Esophagus muscularis mucosa (tissue), 4 donors: Measurements from ENCODE around the gene RIOK2. TPM values are rescaled to one million over a fixed set of nuclear protein-coding genes. Genes with fewer than 3 reads are reported as not detected.

Experiments used
- DNase-seq: peaks from one replicate; pipeline ENCODE4 v3.0.0-alpha.2; 2017; ENCODE audit errors: extremely low spot score
- H3K27ac ChIP-seq, 4 donors: fragments of 200-600 bp; sonication (generic); replicated peaks in 1 of 4; 1 replicate in 3 of 4; 2 replicates in 1 of 4; pipeline ENCODE4 v1.5.1; 2016 to 2019; ENCODE audit warnings: mild to moderate bottlenecking in 1 of 4
- H3K27me3 ChIP-seq, 4 donors: fragments of 200-600 bp; sonication (generic); one replicate each; pipeline versions ENCODE4 v1.5.1 to v1.6.0; 2016 to 2019
- H3K36me3 ChIP-seq, 4 donors: fragments of 200-600 bp; sonication (generic); one replicate each; pipeline ENCODE4 v1.5.1; 2016 to 2019
- H3K4me1 ChIP-seq, 4 donors: fragments of 200-600 bp; sonication (generic); one replicate each; pipeline ENCODE4 v1.5.1; 2016 to 2019
- H3K4me3 ChIP-seq, 4 donors: fragments of 200-600 bp; sonication (generic); 1 replicate in 2 of 4; 2 replicates in 2 of 4; pipeline ENCODE4 v1.5.1; 2016 to 2019; ENCODE audit warnings: mild to moderate bottlenecking in 4 of 4, moderate library complexity in 1 of 4
- H3K9me3 ChIP-seq, 4 donors: fragments of 200-600 bp; sonication (generic); 1 replicate in 3 of 4; 2 replicates in 1 of 4; pipeline ENCODE4 v1.5.1; 2016 to 2019
- EP300 ChIP-seq: sonication (generic); formaldehyde crosslinking; IDR thresholded peaks from one replicate; pipeline ENCODE4 v1.6.1; 2017; ENCODE audit warnings: antibody characterized with exemption
- POLR2A ChIP-seq: fragments of 450-650 bp; IDR thresholded peaks from one replicate; pipeline ENCODE4 v1.6.1; 2017; ENCODE audit warnings: antibody characterized with exemption, moderate library complexity, mild to moderate bottlenecking, low read depth
- POLR2AphosphoS5 ChIP-seq, 2 donors: sonication (generic); formaldehyde crosslinking; IDR thresholded peaks; one replicate each; pipeline ENCODE4 v1.6.1; 2017; ENCODE audit warnings: antibody characterized with exemption in 2 of 2
- WGBS: methylation state at CpG from one replicate; pipeline ENCODE4 v1.1.5; 2018; 5-methylcytosine and 5-hydroxymethylcytosine counted together
- intact Hi-C: fragments of 100-400 bp; cut with DNase I; formaldehyde crosslinking; loops from one replicate; pipeline ENCODE4 v1.15.1; 2023
- total RNA-seq, 4 donors: library from RNA; depleted of rRNA; stranded (reverse); fragments of >200 nt; gene quantifications; one replicate each; pipeline versions ENCODE4 v1.1.0 to v1.2.1, GENCODE V29; 2016
- TF ChIP-seq, protein P1 (sequence below), 3 experiments: fragments of 200-600 bp in 2 of 3; fragments of 450-650 bp in 1 of 3; sonication (generic) in 2 of 3; IDR thresholded peaks; one replicate each; pipeline ENCODE4 v1.5.1; 2017 to 2019; ENCODE audit warnings: antibody characterized with exemption in 3 of 3, mild to moderate bottlenecking in 2 of 3, moderate library complexity in 1 of 3

RIOK2 gene
- total RNA-seq, 4 donors from 2014 or later, result 9.4 to 28.8 (median 18.7) TPM

DNA sequence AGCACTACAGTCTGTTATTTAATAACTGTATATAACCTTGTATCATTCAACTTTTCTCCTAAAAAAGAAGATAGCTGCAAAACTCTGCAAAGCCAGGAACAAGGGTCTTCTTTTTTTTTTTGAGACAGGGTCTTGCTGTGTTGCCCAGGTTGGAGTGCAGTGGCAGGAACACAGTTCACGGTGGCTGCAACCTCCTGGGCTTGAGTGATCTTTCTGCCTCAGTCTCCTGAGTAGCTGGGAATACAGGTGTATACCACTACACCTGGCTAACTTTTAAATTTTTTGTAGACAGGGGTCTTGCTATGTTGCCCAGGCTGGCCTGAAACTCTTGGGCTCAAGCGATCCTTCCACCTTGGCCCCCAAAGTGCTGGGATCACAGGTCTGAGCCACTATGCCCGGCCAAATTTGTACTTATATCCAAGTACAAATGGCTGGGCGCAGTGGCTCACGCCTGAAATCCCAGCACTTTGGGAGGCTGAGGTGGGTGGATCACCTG lies 19.2 kb downstream of the RIOK2 start:
- Histone ChIP-seq H3K27ac (no peak overlapping the region), H3K4me1 (peaks cover 0 to 20% (median 0%) of the 10 kb centered on the region in 4 donors), H3K27me3 (no peaks in the 10 kb centered on the region), H3K36me3 (peaks cover 13 to 84% (median 54%) of the 10 kb centered on the region in 4 donors), H3K4me3 (no peak overlapping the region), H3K9me3 (no peaks in the 10 kb centered on the region)
- TF ChIP-seq, protein P1, sequence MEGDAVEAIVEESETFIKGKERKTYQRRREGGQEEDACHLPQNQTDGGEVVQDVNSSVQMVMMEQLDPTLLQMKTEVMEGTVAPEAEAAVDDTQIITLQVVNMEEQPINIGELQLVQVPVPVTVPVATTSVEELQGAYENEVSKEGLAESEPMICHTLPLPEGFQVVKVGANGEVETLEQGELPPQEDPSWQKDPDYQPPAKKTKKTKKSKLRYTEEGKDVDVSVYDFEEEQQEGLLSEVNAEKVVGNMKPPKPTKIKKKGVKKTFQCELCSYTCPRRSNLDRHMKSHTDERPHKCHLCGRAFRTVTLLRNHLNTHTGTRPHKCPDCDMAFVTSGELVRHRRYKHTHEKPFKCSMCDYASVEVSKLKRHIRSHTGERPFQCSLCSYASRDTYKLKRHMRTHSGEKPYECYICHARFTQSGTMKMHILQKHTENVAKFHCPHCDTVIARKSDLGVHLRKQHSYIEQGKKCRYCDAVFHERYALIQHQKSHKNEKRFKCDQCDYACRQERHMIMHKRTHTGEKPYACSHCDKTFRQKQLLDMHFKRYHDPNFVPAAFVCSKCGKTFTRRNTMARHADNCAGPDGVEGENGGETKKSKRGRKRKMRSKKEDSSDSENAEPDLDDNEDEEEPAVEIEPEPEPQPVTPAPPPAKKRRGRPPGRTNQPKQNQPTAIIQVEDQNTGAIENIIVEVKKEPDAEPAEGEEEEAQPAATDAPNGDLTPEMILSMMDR (IDR thresholded peaks at IDR 0.05), result no peak
- no peak for TF ChIP-seq EP300
- TF ChIP-seq POLR2A, result no peak
- TF ChIP-seq POLR2AphosphoS5 (IDR thresholded peaks at IDR 0.05), result no peak
- no peak for DNase-seq
- 95% methylated on average over 5 of the region's 5 CpGs for WGBS
- intact Hi-C loops, result loop anchor here (2.0 to 10.0 kb wide), 6 partner anchors 167 to 819 kb away; partner anchors contain the start of gene LNPEP

DNA sequence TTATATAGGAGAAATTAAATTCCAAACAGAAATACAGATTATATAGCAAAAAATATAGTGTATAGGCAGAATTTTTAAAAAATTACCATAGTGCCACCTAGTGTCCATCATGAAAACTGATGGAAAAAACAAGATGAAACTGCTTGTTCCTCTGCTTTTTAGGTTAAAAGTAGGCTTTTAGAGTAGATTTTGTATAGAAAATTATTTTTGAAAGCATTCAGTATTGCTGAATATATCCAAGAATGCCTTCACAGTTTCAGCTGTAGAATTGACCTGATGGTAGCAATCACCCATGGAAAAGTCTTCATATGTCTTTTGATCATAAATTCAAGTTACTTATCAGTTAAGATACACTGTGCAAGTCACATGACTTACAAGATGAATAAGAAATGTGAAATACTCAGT lies 19.7 kb downstream of the RIOK2 start:
- DNase-seq, result no peak
- Histone ChIP-seq H3K4me3 (no peak overlapping the region), H3K4me1 (peaks cover 0 to 20% (median 0%) of the 10 kb centered on the region in 4 donors), H3K27me3 (no peaks in the 10 kb centered on the region), H3K9me3 (no peaks in the 10 kb centered on the region), H3K36me3 (peaks cover 13 to 79% (median 51%) of the 10 kb centered on the region in 4 donors), H3K27ac (no peak overlapping the region)
- TF ChIP-seq, protein P1 (IDR thresholded peaks at IDR 0.05), result peak; percentile 41 to 66 (median 66)
- TF ChIP-seq POLR2A, result no peak
- TF ChIP-seq POLR2AphosphoS5 (IDR thresholded peaks at IDR 0.05), result no peak
- TF ChIP-seq EP300, result no peak
- intact Hi-C loops, result loop anchor here (2.0 to 10.0 kb wide), 5 partner anchors 166 to 819 kb away; partner anchors contain the start of gene LNPEP

DNA sequence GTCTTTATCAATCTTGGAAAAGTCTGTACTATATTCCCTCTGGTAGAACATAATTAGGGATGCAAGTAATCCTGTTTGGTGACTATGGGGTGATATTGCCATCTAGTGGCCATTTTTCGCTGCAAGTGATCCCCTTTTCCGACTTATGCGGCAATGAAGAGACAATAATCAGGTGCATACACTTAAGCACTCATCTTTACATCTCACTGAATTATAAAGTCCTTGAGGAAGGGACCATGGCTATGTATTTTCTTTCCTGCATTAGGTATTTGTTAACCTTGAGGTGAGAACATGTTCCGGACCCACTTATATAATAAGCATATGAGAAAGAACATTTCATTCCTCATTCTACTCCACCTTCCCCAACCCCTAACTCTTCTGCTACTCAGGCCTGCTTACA lies 21.0 kb downstream of the RIOK2 start:
- Histone ChIP-seq H3K4me1 (peaks cover 0 to 12% (median 0%) of the 10 kb centered on the region in 4 donors), H3K27ac (no peak overlapping the region), H3K9me3 (peaks cover 0 to 8% (median 0%) of the 10 kb centered on the region in 4 donors), H3K36me3 (peaks cover 3 to 66% (median 40%) of the 10 kb centered on the region in 4 donors), H3K27me3 (no peaks in the 10 kb centered on the region), H3K4me3 (no peak overlapping the region)
- TF ChIP-seq, protein P1 (IDR thresholded peaks at IDR 0.05), result peak; percentile 81 to 88 (median 82)
- no peak for TF ChIP-seq POLR2AphosphoS5 (IDR thresholded peaks at IDR 0.05)
- intact Hi-C loops, result loop anchor here (2.0 to 10.0 kb wide), 5 partner anchors 165 to 817 kb away; partner anchors contain the start of gene LNPEP
- WGBS, result 25% methylated on average over 4 of the region's 4 CpGs
- no peak for DNase-seq

DNA sequence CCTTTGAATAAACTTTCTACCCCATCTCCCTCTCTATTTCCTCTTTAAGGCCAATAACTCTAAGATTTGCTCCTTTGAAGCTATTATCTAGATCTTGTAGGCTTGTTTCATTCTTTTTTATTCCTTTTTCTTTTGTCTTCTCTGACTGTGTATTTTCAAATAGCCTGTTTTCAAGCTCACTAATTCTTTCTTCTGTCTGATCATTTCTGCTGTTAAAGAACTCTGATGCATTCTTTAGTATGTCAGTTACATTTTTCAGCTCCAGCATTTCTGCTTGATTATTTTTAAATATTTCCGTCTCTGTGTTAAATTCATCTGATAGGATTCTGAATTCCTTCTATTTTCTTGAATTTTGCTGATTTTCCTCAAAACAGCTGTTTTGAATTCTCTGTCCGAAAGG lies 25.4 kb downstream of the RIOK2 start:
- H3K36me3 ChIP-seq, result peaks cover 0 to 33% (median 17%) of the 10 kb centered on the region in 4 donors
- TF ChIP-seq EP300, result no peak
- TF ChIP-seq POLR2AphosphoS5 (IDR thresholded peaks at IDR 0.05), result no peak
- TF ChIP-seq POLR2A, result no peak
- TF ChIP-seq, protein P1 (IDR thresholded peaks at IDR 0.05), result no peak
- peaks cover 0 to 3% (median 0%) of the 10 kb centered on the region in 4 donors for H3K4me1 ChIP-seq
- H3K27ac ChIP-seq, result no peak overlapping the region
- intact Hi-C loops, result no loop called here
- no peaks in the 10 kb centered on the region for H3K27me3 ChIP-seq
- H3K9me3 ChIP-seq, result peaks cover 0 to 8% (median 0%) of the 10 kb centered on the region in 4 donors
- 97% methylated on average over 2 of the region's 2 CpGs for WGBS
- H3K4me3 ChIP-seq, result no peak overlapping the region
- DNase-seq, result no peak

DNA sequence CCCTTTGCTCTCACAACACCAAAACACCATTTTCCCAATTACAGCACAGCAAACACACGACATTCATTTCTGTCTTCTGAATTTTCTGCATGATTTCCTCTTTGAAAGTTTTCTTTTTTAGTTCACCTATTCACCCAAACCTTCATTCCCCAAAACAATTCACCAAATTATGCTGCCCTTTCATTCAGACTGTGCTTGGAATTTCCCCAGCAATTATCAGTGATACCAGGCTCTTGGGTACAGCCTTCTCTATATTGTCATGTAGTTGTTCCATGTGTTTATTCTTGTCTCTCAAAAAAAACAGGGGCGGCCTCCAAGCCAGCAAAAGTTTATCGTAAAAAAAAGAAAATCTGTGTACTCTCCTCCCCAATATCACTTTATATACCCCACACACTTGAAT lies 31.7 kb downstream of the RIOK2 start:
- 95% methylated on average over 3 of the region's 3 CpGs for WGBS

More for the DNA sequence above, 31.7 kb downstream of the RIOK2 start:
- Histone ChIP-seq H3K27ac (no peak overlapping the region), H3K36me3 (no peaks in the 10 kb centered on the region), H3K4me3 (no peak overlapping the region), H3K4me1 (no peaks in the 10 kb centered on the region), H3K27me3 (no peaks in the 10 kb centered on the region), H3K9me3 (no peaks in the 10 kb centered on the region)
- DNase-seq, result no peak
- intact Hi-C loops, result no loop called here
- TF ChIP-seq POLR2AphosphoS5 (IDR thresholded peaks at IDR 0.05) (no peak), EP300 (no peak), POLR2A (no peak)
- TF ChIP-seq, protein P1 (IDR thresholded peaks at IDR 0.05), result no peak
